Erythroblast (primary cell): Measurements from ENCODE around the gene TBC1D25.

ENCODE experiments used
- GATA1 ChIP-seq: IDR thresholded peaks from 2 replicates; pipeline ENCODE4 v1.6.1; 2011; ENCODE audit warnings: low read depth, mild to moderate bottlenecking, control low read depth, low read length, moderate library complexity
- POLR2A ChIP-seq: IDR thresholded peaks from 2 replicates; pipeline ENCODE4 v1.6.1; 2011; ENCODE audit warnings: mild to moderate bottlenecking, low read length

GRCh38 chrX:48579259-48579658, 39.7 kb downstream of the TBC1D25 start:
- TF ChIP-seq POLR2A (no peak), GATA1 (no peak)
